OCI-LY3 (cell line): ENCODE measurements around the gene TRPC4AP.

Experiments used
- CTCF ChIP-seq: fragments of 200-600, 300-600 bp; sonication (generic); IDR thresholded peaks from 2 replicates; pipeline ENCODE4 v1.5.1; 2014; ENCODE audit warnings: antibody characterized with exemption, low read length, low read depth
- EZH2phosphoT487 ChIP-seq: fragments of 200-600 bp; shearing (Covaris generic); IDR thresholded peaks from 2 replicates; pipeline ENCODE4 v1.6.1; 2018; ENCODE audit warnings: antibody characterized with exemption, mixed run types, low read depth

GRCh38 chr20:35104685-35105295 is 12.2 kb upstream of the TRPC4AP start:
- no peak for TF ChIP-seq CTCF
- TF ChIP-seq EZH2phosphoT487, result no peak
